K562 (cell line): Measurements from ENCODE around the gene ZNF385C. TPM values are rescaled to one million over a fixed set of nuclear protein-coding genes. Genes with fewer than 3 reads are reported as not detected.
A peak's percentile ranks its signal among the peaks of the same experiment; 100 is the strongest.

Source experiments
- ATF7 ChIP-seq: fragments of 450-650 bp; IDR thresholded peaks from 2 replicates; pipeline ENCODE4 v1.7.1; 2014; ENCODE audit warnings: mild to moderate bottlenecking, moderate library complexity
- BRF1 ChIP-seq: IDR thresholded peaks from 3 replicates; pipeline ENCODE4 v1.6.1; 2011; ENCODE audit warnings: borderline replicate concordance, mild to moderate bottlenecking; ENCODE audit not compliant: insufficient read length; ENCODE audit errors: extremely low read depth
- E2F6 ChIP-seq, 2 experiments: IDR thresholded peaks; 2 replicates each; pipeline ENCODE4 v1.6.1; 2011; ENCODE audit warnings: borderline replicate concordance in 1 of 2, control low read depth in 1 of 2, low read depth in 1 of 2, low read length in 1 of 2, mild to moderate bottlenecking in 1 of 2, mixed read lengths in 1 of 2, moderate library complexity in 1 of 2; ENCODE audit not compliant: insufficient read depth in 1 of 2, insufficient read length in 1 of 2, poor library complexity in 1 of 2, severe bottlenecking in 1 of 2; ENCODE audit errors: extremely low read depth in 1 of 2
- EP400 ChIP-seq: fragments of 450-650 bp; IDR thresholded peaks from 2 replicates; pipeline ENCODE4 v1.6.1; 2017; ENCODE audit warnings: antibody characterized with exemption, mild to moderate bottlenecking, moderate library complexity
- GATA2 ChIP-seq: sonication (generic); formaldehyde crosslinking; IDR thresholded peaks from 2 replicates; pipeline ENCODE4 v1.4.0; 2020; ENCODE audit warnings: mild to moderate bottlenecking, missing genetic modification reagents
- GTF2A2 ChIP-seq: IDR thresholded peaks from 2 replicates; pipeline ENCODE4 v1.6.1; 2016; ENCODE audit warnings: mild to moderate bottlenecking, missing genetic modification characterization, missing compliant biosample characterization
- MAFF ChIP-seq: IDR thresholded peaks from 2 replicates; pipeline ENCODE4 v1.6.1; 2012; ENCODE audit warnings: low read length, improper control_type of control experiment
- SIX5 ChIP-seq, 2 experiments: IDR thresholded peaks; 2 replicates each; pipeline ENCODE4 v1.6.1; 2011; ENCODE audit warnings: low read length in 2 of 2, borderline replicate concordance in 1 of 2, low read depth in 1 of 2, mild to moderate bottlenecking in 1 of 2, moderate library complexity in 1 of 2; ENCODE audit not compliant: insufficient read depth in 1 of 2
- TFE3 ChIP-seq: fragments of 450-650 bp; formaldehyde crosslinking; IDR thresholded peaks from 2 replicates; pipeline ENCODE4 v1.4.0; 2020; ENCODE audit warnings: mild to moderate bottlenecking, mixed read lengths
- ZNF41 ChIP-seq: fragments of 250-450 bp; sonication (Bioruptor Pico); conservative IDR thresholded peaks from 2 replicates; pipeline ENCODE4 v1.4.0; 2020; ENCODE audit warnings: mild to moderate bottlenecking
- ZNF507 ChIP-seq: conservative IDR thresholded peaks from 2 replicates; pipeline ENCODE4 v1.6.1; 2017; ENCODE audit warnings: missing genetic modification characterization, missing compliant biosample characterization
- ZNF644 ChIP-seq: fragments of 200-800 bp; sonication (Bioruptor generic); IDR thresholded peaks from 2 replicates; pipeline ENCODE4 v1.6.1; 2016; ENCODE audit warnings: low read depth, missing genetic modification characterization, missing compliant biosample characterization
- polyA plus RNA-seq, 8 experiments: library from polyadenylated mRNA; depleted of rRNA in 4 of 8; stranded (reverse) in 5 of 8; unstranded in 3 of 8; fragments of >200 nt; fragmentation: Nextera tagmentation in 2 of 8; fragmentation: Illumina TruSeq in 1 of 8; extraction: Ambion mirVana in 2 of 8; extraction: Trizol in 1 of 8; gene quantifications; 2 replicates each; pipeline versions ENCODE4 v1.2.1 to v1.2.3, GENCODE V29; 2011 to 2014; ENCODE audit warnings: inconsistent platforms in 1 of 8, missing spikeins in 1 of 8
- total RNA-seq, 7 experiments: library from RNA; depleted of rRNA in 6 of 7; stranded (reverse); fragments of >200 nt in 6 of 7; fragmentation: Illumina TruSeq in 2 of 7; extraction: Trizol in 2 of 7; gene quantifications; 2 replicates each; pipeline versions ENCODE4 v1.2.1 to v1.2.3, GENCODE V29; 2011 to 2021; ENCODE audit warnings: low replicate concordance in 1 of 7
- TF ChIP-seq, protein P1 (sequence below), 2 experiments: fragments of 150-350 bp in 1 of 2; IDR thresholded peaks; 2 replicates each; pipeline ENCODE4 v1.6.1; 2012 to 2016; ENCODE audit warnings: low read depth in 2 of 2, low read length in 2 of 2, mild to moderate bottlenecking in 1 of 2, moderate library complexity in 1 of 2
- TF ChIP-seq, protein P2 (sequence below): fragments of 450-650 bp; IDR thresholded peaks from 2 replicates; pipeline ENCODE4 v1.7.1; 2018; ENCODE audit warnings: mild to moderate bottlenecking, low read depth; ENCODE audit not compliant: partially characterized antibody

Gene ZNF385C
- total and polyA plus RNA-seq, 9 of the 15 experiments (the other 6 are each of a cell fraction or from before 2014, with no cell fraction given), result 0.03 to 0.35 (median 0.18) TPM; not detected in 1

- no peak for TF ChIP-seq ZNF41 (CRISPR knock-in tag)
- TF ChIP-seq ZNF507, result no peak
- no peak for TF ChIP-seq MAFF
- no peak for TF ChIP-seq GATA2 (CRISPR knock-in tag)
- TF ChIP-seq, protein P1, sequence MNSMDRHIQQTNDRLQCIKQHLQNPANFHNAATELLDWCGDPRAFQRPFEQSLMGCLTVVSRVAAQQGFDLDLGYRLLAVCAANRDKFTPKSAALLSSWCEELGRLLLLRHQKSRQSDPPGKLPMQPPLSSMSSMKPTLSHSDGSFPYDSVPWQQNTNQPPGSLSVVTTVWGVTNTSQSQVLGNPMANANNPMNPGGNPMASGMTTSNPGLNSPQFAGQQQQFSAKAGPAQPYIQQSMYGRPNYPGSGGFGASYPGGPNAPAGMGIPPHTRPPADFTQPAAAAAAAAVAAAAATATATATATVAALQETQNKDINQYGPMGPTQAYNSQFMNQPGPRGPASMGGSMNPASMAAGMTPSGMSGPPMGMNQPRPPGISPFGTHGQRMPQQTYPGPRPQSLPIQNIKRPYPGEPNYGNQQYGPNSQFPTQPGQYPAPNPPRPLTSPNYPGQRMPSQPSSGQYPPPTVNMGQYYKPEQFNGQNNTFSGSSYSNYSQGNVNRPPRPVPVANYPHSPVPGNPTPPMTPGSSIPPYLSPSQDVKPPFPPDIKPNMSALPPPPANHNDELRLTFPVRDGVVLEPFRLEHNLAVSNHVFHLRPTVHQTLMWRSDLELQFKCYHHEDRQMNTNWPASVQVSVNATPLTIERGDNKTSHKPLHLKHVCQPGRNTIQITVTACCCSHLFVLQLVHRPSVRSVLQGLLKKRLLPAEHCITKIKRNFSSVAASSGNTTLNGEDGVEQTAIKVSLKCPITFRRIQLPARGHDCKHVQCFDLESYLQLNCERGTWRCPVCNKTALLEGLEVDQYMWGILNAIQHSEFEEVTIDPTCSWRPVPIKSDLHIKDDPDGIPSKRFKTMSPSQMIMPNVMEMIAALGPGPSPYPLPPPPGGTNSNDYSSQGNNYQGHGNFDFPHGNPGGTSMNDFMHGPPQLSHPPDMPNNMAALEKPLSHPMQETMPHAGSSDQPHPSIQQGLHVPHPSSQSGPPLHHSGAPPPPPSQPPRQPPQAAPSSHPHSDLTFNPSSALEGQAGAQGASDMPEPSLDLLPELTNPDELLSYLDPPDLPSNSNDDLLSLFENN (IDR thresholded peaks at IDR 0.05; ENCODE audit: low read depth in 2 of 2, low read length in 2 of 2), result no peak
- TF ChIP-seq E2F6 (IDR thresholded peaks at IDR 0.05; ENCODE audit: borderline replicate concordance in 1 of 2, extremely low read depth in 1 of 2, insufficient read depth in 1 of 2, insufficient read length in 1 of 2, low read depth in 1 of 2, low read length in 1 of 2, poor library complexity in 1 of 2, severe bottlenecking in 1 of 2), result peak; percentile 71 to 77
- peak; percentile 81 for TF ChIP-seq EP400
- TF ChIP-seq BRF1, result no peak
- no peak for TF ChIP-seq TFE3 (CRISPR knock-in tag)
- TF ChIP-seq ZNF644 (tag), result no peak
- TF ChIP-seq, protein P2, sequence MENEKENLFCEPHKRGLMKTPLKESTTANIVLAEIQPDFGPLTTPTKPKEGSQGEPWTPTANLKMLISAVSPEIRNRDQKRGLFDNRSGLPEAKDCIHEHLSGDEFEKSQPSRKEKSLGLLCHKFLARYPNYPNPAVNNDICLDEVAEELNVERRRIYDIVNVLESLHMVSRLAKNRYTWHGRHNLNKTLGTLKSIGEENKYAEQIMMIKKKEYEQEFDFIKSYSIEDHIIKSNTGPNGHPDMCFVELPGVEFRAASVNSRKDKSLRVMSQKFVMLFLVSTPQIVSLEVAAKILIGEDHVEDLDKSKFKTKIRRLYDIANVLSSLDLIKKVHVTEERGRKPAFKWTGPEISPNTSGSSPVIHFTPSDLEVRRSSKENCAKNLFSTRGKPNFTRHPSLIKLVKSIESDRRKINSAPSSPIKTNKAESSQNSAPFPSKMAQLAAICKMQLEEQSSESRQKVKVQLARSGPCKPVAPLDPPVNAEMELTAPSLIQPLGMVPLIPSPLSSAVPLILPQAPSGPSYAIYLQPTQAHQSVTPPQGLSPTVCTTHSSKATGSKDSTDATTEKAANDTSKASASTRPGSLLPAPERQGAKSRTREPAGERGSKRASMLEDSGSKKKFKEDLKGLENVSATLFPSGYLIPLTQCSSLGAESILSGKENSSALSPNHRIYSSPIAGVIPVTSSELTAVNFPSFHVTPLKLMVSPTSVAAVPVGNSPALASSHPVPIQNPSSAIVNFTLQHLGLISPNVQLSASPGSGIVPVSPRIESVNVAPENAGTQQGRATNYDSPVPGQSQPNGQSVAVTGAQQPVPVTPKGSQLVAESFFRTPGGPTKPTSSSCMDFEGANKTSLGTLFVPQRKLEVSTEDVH, result no peak
- TF ChIP-seq ATF7, result 0 out of 2 replicates have a peak, but pooled peaks have one; percentile 24
- no peak for TF ChIP-seq GTF2A2 (tag)
- peak; percentile 84 for TF ChIP-seq SIX5 (IDR thresholded peaks at IDR 0.05; ENCODE audit: borderline replicate concordance in 1 of 2, insufficient read depth in 1 of 2, low read depth in 1 of 2, low read length in 2 of 2)
Measured at GRCh38 chr17:42120770-42121769, 22.8 kb upstream of the ZNF385C start, which contains the start of gene KAT2A (continued).
